Measurements from ENCODE around the gene ITPKA. TPM values are rescaled to one million over a fixed set of nuclear protein-coding genes. Genes with fewer than 3 reads are reported as not detected.

The ITPKA gene
- total and polyA plus RNA-seq, 2 of the 13 experiments (the other 11 are each of a cell fraction or from before 2014, with no cell fraction given): 13.2 to 41.3 TPM

DNA sequence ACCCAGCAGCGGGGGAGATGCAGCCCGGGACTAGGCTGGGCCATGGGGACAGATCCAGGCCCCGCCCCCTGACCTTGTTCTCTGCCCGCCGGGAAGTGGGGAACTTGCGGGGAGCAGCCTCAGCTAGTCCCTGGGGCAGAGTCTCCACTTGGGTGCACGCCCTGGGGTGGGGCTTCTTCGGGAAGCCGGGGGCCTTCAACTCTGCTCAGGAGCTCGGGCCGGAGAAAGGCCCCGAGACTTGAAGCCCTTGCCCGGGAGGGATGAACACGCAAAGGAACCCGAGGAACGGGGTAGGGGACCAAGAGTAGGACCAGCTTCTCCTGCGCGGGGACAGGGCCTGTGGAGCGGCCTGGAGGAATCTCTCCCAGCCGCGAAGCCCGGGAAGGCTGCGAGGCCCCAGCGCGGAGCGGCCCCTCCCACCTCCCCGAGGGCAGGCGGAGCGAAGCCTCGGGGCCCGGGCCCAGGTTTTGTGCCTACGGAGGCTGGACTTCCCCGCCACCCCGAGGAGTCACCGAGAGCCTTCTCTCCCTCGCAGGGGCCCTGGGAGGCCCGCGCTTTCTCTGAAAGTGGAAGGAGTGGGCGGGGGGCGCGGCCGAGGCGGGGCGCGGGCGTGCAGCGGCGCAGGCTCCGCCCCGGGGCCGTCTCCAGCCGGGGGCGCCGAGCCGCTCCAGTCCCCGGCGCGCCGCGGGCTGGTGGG, at the start of gene ITPKA (continued):
- TF ChIP-seq, protein P1, sequence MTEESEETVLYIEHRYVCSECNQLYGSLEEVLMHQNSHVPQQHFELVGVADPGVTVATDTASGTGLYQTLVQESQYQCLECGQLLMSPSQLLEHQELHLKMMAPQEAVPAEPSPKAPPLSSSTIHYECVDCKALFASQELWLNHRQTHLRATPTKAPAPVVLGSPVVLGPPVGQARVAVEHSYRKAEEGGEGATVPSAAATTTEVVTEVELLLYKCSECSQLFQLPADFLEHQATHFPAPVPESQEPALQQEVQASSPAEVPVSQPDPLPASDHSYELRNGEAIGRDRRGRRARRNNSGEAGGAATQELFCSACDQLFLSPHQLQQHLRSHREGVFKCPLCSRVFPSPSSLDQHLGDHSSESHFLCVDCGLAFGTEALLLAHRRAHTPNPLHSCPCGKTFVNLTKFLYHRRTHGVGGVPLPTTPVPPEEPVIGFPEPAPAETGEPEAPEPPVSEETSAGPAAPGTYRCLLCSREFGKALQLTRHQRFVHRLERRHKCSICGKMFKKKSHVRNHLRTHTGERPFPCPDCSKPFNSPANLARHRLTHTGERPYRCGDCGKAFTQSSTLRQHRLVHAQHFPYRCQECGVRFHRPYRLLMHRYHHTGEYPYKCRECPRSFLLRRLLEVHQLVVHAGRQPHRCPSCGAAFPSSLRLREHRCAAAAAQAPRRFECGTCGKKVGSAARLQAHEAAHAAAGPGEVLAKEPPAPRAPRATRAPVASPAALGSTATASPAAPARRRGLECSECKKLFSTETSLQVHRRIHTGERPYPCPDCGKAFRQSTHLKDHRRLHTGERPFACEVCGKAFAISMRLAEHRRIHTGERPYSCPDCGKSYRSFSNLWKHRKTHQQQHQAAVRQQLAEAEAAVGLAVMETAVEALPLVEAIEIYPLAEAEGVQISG (CRISPR knock-in tag; IDR thresholded peaks at IDR 0.05): peak; percentile 18; the same call in 1 of the 2 replicates
- TF ChIP-seq GTF3A (CRISPR knock-in tag; conservative IDR thresholded peaks at IDR 0.05): no peak
- TF ChIP-seq, protein P2, sequence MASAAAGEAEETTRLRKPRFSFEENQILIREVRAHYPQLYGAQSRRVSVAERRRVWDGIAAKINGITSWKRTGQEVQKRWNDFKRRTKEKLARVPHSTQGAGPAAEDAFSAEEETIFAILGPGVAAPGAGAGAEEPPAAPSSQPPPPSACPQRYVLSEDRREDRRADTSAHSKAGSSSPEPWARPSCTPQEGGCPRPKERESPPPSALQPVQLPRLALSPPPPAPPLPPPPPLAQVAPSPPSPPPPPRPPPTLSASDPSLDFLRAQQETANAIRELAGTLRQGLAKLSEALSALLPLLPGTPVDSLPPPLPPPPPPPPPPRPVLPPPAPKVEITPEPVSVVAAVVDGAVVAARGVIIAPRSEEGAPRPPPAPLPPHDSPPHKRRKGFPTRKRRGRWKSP (CRISPR knock-in tag; IDR thresholded peaks at IDR 0.05): peak; percentile 66
- TF ChIP-seq BORCS8-MEF2B (CRISPR knock-in tag; IDR thresholded peaks at IDR 0.05): no peak
- peak; percentile 88 for TF ChIP-seq ZSCAN12 (CRISPR knock-in tag; IDR thresholded peaks at IDR 0.05)
- no peak for TF ChIP-seq SCMH1 (CRISPR knock-in tag; IDR thresholded peaks at IDR 0.05; ENCODE audit: borderline replicate concordance)
- peak; percentile 47 for TF ChIP-seq TAF15 (IDR thresholded peaks at IDR 0.05; ENCODE audit: low read depth, low read length, poor library complexity, severe bottlenecking)
- TF ChIP-seq, protein P3, sequence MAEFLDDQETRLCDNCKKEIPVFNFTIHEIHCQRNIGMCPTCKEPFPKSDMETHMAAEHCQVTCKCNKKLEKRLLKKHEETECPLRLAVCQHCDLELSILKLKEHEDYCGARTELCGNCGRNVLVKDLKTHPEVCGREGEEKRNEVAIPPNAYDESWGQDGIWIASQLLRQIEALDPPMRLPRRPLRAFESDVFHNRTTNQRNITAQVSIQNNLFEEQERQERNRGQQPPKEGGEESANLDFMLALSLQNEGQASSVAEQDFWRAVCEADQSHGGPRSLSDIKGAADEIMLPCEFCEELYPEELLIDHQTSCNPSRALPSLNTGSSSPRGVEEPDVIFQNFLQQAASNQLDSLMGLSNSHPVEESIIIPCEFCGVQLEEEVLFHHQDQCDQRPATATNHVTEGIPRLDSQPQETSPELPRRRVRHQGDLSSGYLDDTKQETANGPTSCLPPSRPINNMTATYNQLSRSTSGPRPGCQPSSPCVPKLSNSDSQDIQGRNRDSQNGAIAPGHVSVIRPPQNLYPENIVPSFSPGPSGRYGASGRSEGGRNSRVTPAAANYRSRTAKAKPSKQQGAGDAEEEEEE (CRISPR knock-in tag; IDR thresholded peaks at IDR 0.05; ENCODE audit: borderline replicate concordance): no peak; the same call in 1 of the 2 replicates
- no peak for TF ChIP-seq ZNF558 (CRISPR knock-in tag; IDR thresholded peaks at IDR 0.05; ENCODE audit: borderline replicate concordance)
- no peak for TF ChIP-seq SNRNP70 (IDR thresholded peaks at IDR 0.05; ENCODE audit: low read depth, low read length)
- TF ChIP-seq, protein P4, sequence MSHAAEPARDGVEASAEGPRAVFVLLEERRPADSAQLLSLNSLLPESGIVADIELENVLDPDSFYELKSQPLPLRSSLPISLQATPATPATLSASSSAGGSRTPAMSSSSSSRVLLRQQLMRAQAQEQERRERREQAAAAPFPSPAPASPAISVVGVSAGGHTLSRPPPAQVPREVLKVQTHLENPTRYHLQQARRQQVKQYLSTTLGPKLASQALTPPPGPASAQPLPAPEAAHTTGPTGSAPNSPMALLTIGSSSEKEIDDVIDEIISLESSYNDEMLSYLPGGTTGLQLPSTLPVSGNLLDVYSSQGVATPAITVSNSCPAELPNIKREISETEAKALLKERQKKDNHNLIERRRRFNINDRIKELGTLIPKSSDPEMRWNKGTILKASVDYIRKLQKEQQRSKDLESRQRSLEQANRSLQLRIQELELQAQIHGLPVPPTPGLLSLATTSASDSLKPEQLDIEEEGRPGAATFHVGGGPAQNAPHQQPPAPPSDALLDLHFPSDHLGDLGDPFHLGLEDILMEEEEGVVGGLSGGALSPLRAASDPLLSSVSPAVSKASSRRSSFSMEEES (CRISPR knock-in tag; IDR thresholded peaks at IDR 0.05): no peak; the same call in 1 of the 2 replicates
- peak; percentile 18; the same call in 1 of the 2 replicates for TF ChIP-seq NR2F6 (IDR thresholded peaks at IDR 0.05)
- TF ChIP-seq NR2F6 (CRISPR knock-in tag; IDR thresholded peaks at IDR 0.05): no peak
- TF ChIP-seq FOXC1 (CRISPR knock-in tag; IDR thresholded peaks at IDR 0.05; ENCODE audit: borderline replicate concordance): no peak
- TF ChIP-seq, protein P5, sequence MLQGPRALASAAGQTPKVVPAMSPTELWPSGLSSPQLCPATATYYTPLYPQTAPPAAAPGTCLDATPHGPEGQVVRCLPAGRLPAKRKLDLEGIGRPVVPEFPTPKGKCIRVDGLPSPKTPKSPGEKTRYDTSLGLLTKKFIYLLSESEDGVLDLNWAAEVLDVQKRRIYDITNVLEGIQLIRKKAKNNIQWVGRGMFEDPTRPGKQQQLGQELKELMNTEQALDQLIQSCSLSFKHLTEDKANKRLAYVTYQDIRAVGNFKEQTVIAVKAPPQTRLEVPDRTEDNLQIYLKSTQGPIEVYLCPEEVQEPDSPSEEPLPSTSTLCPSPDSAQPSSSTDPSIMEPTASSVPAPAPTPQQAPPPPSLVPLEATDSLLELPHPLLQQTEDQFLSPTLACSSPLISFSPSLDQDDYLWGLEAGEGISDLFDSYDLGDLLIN (CRISPR knock-in tag; IDR thresholded peaks at IDR 0.05; ENCODE audit: borderline replicate concordance): no peak
- no peak for TF ChIP-seq ATRX (CRISPR knock-in tag; IDR thresholded peaks at IDR 0.05; ENCODE audit: borderline replicate concordance)
- peak; percentile 85 for TF ChIP-seq ZNF547 (CRISPR knock-in tag; IDR thresholded peaks at IDR 0.05)
- TF ChIP-seq FOXK1 (CRISPR knock-in tag; IDR thresholded peaks at IDR 0.05; ENCODE audit: borderline replicate concordance, low read depth): no peak
- TF ChIP-seq ZNF326 (CRISPR knock-in tag; IDR thresholded peaks at IDR 0.05; ENCODE audit: borderline replicate concordance): no peak
- TF ChIP-seq MAFK (conservative IDR thresholded peaks at IDR 0.05 in 1 of 2, IDR thresholded peaks at IDR 0.05 in 1 of 2; ENCODE audit: low read length in 2 of 2): no peak
- no peak for TF ChIP-seq MBNL3 (CRISPR knock-in tag; conservative IDR thresholded peaks at IDR 0.05)
- no peak for TF ChIP-seq RBM22 (optimal IDR thresholded peaks at IDR 0.05; ENCODE audit: low read length)
